HEK293T (cell line): ENCODE results near the gene ZNF80.

Source experiments
- ARNT ChIP-seq: fragments of 450-650 bp; IDR thresholded peaks from 2 replicates; pipeline ENCODE4 v1.6.1; 2017; ENCODE audit warnings: mild to moderate bottlenecking
- BHLHE40 ChIP-seq: fragments of 450-650 bp; IDR thresholded peaks from 2 replicates; pipeline ENCODE4 v1.6.1; 2016; ENCODE audit warnings: mild to moderate bottlenecking, moderate library complexity, borderline replicate concordance
- CTBP1 ChIP-seq: fragments of 450-650 bp; IDR thresholded peaks from 2 replicates; pipeline ENCODE4 v1.6.1; 2016; ENCODE audit warnings: borderline replicate concordance
- FOXA1 ChIP-seq: fragments of 450-650 bp; IDR thresholded peaks from 2 replicates; pipeline ENCODE4 v1.6.1; 2016; ENCODE audit warnings: mild to moderate bottlenecking
- FOXM1 ChIP-seq: fragments of 450-650 bp; IDR thresholded peaks from 2 replicates; pipeline ENCODE4 v1.6.1; 2017; ENCODE audit warnings: mild to moderate bottlenecking, borderline replicate concordance
- HDGF ChIP-seq: fragments of 450-650 bp; IDR thresholded peaks from 2 replicates; pipeline ENCODE4 v1.6.1; 2017; ENCODE audit warnings: antibody characterized with exemption, borderline replicate concordance
- SUZ12 ChIP-seq: fragments of 450-650 bp; IDR thresholded peaks from 2 replicates; pipeline ENCODE4 v1.6.1; 2016; ENCODE audit warnings: mild to moderate bottlenecking
- TARDBP ChIP-seq: fragments of 450-650 bp; IDR thresholded peaks from 2 replicates; pipeline ENCODE4 v1.6.1; 2016
- ZNF384 ChIP-seq: fragments of 450-650 bp; IDR thresholded peaks from 2 replicates; pipeline ENCODE4 v1.6.1; 2016
- TF ChIP-seq, protein P1 (sequence below): fragments of 450-650 bp; IDR thresholded peaks from 2 replicates; pipeline ENCODE4 v1.6.1; 2016

DNA sequence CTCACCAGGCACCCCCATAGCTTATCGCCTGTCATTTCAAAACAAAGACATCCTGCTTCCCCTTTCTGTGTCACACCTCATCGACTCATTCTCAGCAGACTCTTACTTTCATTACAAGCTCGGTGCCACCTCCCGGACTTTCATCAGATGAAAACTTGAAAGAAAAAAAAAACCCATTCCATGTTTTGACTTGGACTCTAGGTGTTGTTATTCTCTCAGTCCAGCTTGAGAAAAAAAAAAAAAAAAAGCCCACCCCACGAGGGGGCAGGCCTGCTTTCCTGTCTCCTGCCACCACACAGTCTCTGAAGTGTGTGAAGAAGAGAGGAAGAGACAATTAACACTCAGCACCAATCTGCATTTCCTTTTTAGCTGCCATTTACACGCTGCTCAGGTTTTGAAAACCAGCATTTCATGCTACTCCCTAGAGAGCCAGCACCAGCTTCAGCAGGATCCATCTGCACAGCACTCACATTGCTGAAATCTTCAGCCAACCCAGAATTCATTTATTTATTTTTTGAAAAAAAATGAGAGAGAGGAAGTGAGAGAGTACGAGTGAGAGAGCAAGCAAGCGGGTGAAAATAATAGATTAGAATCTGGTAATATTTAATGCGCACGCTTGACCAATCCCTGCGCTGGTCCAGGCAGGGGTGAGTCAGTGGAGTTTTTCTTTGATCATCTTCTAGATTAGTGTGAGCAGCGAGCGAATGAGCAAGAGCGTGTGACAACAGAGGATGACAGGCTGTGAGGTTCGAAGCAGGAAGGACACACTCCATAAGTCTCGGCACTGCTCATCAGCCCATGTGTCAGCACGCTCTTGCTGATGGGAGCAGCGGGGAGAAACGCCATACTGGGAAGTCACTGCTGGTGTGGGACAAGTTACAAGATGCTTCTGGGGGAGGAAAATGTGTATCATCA lies 23.5 kb downstream of the ZNF80 start:
- TF ChIP-seq FOXM1 = no peak
- TF ChIP-seq ZNF384 = 0 out of 2 replicates have a peak, but pooled peaks have one; percentile 16
- TF ChIP-seq, protein P1, sequence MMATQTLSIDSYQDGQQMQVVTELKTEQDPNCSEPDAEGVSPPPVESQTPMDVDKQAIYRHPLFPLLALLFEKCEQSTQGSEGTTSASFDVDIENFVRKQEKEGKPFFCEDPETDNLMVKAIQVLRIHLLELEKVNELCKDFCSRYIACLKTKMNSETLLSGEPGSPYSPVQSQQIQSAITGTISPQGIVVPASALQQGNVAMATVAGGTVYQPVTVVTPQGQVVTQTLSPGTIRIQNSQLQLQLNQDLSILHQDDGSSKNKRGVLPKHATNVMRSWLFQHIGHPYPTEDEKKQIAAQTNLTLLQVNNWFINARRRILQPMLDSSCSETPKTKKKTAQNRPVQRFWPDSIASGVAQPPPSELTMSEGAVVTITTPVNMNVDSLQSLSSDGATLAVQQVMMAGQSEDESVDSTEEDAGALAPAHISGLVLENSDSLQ = no peak
- no peak for TF ChIP-seq HDGF
- TF ChIP-seq CTBP1 = no peak
- TF ChIP-seq ARNT = no peak
- no peak for TF ChIP-seq TARDBP
- TF ChIP-seq SUZ12 = no peak
- TF ChIP-seq BHLHE40 = no peak
- no peak for TF ChIP-seq FOXA1
